GM21447 (cell line): ENCODE results near the gene CHKA.

Experiments
- ATAC-seq: cut with Tn5 transposase; IDR thresholded peaks from one replicate; pipeline ENCODE4 v1.9.1; 2021; ENCODE audit not compliant: unreplicated experiment

The CHKA gene

GRCh38 chr11:68121067-68121899 lies at the start of gene CHKA:
CHKA (minus strand) TSS chr11:68121388; CDS start chr11:68121177, 211 bp downstream.
- peak; percentile 75 for ATAC-seq

GRCh38 chr11:68169442-68169841 lies 48.3 kb upstream of the CHKA start:
- ATAC-seq: no peak

- no peak for ATAC-seq
These were observed 47.5 kb upstream of the CHKA start for GRCh38 chr11:68168694-68169093.

GRCh38 chr11:68167474-68167873 lies 46.3 kb upstream of the CHKA start:
- no peak for ATAC-seq

- ATAC-seq: no peak
These were observed 45.8 kb upstream of the CHKA start for GRCh38 chr11:68166969-68167368.

GRCh38 chr11:68165601-68166000 lies 44.4 kb upstream of the CHKA start:
- ATAC-seq: no peak

- ATAC-seq: no peak
These were observed 43.2 kb upstream of the CHKA start for GRCh38 chr11:68164437-68164836.

GRCh38 chr11:68163691-68164090 lies 42.5 kb upstream of the CHKA start:
- ATAC-seq: no peak

- no peak for ATAC-seq
These were observed 39.0 kb upstream of the CHKA start for GRCh38 chr11:68160100-68160695.

GRCh38 chr11:68159665-68160064 lies 38.5 kb upstream of the CHKA start:
- no peak for ATAC-seq

GRCh38 chr11:68159161-68159560 lies 38.0 kb upstream of the CHKA start:
- ATAC-seq: no peak

GRCh38 chr11:68158580-68158979 lies 37.4 kb upstream of the CHKA start:
- no peak for ATAC-seq

- ATAC-seq: no peak
These were observed 32.6 kb upstream of the CHKA start for GRCh38 chr11:68153742-68154141.

GRCh38 chr11:68150037-68150436 lies 28.8 kb upstream of the CHKA start:
- no peak for ATAC-seq

GRCh38 chr11:68149417-68149816 lies 28.2 kb upstream of the CHKA start:
- ATAC-seq: no peak

- no peak for ATAC-seq
These were observed 27.7 kb upstream of the CHKA start for GRCh38 chr11:68148879-68149278.

- no peak for ATAC-seq
These were observed 27.1 kb upstream of the CHKA start for GRCh38 chr11:68148071-68148805.

GRCh38 chr11:68146704-68147474 lies 25.7 kb upstream of the CHKA start:
- no peak for ATAC-seq

- no peak for ATAC-seq
These were observed 24.9 kb upstream of the CHKA start for GRCh38 chr11:68146010-68146540.

- no peak for ATAC-seq
These were observed 24.1 kb upstream of the CHKA start for GRCh38 chr11:68145120-68145866.
